Bronchial epithelial cell (primary cell): ENCODE measurements around the gene ESPL1. TPM values are rescaled to one million over a fixed set of nuclear protein-coding genes. Genes with fewer than 3 reads are reported as not detected.

Experiments
- DNase-seq: peaks from one replicate; pipeline ENCODE4 v3.0.0-alpha.2; 2010; ENCODE audit warnings: low read depth
- FAIRE-seq: peaks from 2 replicates; lab custom pipeline; 2011; peaks lifted over from hg19 to GRCh38; lab: Jason Lieb, UNC
- H3K27me3 ChIP-seq: 2 replicates; pipeline ENCODE4 v1.5.1; 2011; ENCODE audit warnings: low read length; ENCODE audit not compliant: control insufficient read depth, insufficient read depth
- H3K36me3 ChIP-seq: 2 replicates; pipeline ENCODE4 v1.5.1; 2011; ENCODE audit warnings: low read length; ENCODE audit not compliant: control insufficient read depth, insufficient read depth
- H3K4me3 ChIP-seq: 2 replicates; pipeline ENCODE4 v1.5.1; 2011; ENCODE audit warnings: mild to moderate bottlenecking, low read depth, low read length, control low read depth
- CTCF ChIP-seq: IDR thresholded peaks from 2 replicates; pipeline ENCODE4 v1.5.1; 2011; ENCODE audit warnings: mild to moderate bottlenecking, moderate library complexity, low read length, control low read depth, inconsistent platforms; ENCODE audit not compliant: insufficient read depth, severe bottlenecking
- total RNA-seq: library from RNA; depleted of rRNA; stranded (reverse); fragments of >200 nt; gene quantifications from 2 replicates; pipeline ENCODE4 v1.2.1, GENCODE V29; 2014

The ESPL1 gene
- total RNA-seq, 1 donor from 2014 or later, result 0.26 TPM

GRCh38 chr12:53236443-53237111 is 31.5 kb upstream of the ESPL1 start:
- peaks cover under 1% of the 10 kb centered on the region for H3K27me3 ChIP-seq
- H3K36me3 ChIP-seq, result no peaks in the 10 kb centered on the region
- H3K4me3 ChIP-seq, result no peak overlapping the region
- no peak for TF ChIP-seq CTCF
- FAIRE-seq (no peak), DNase-seq (no peak)

GRCh38 chr12:53239643-53240258 is 28.3 kb upstream of the ESPL1 start:
- no peak for FAIRE-seq
- peaks cover 8% of the 10 kb centered on the region for H3K27me3 ChIP-seq
- H3K4me3 ChIP-seq, result no peak overlapping the region
- TF ChIP-seq CTCF, result no peak
- no peak for DNase-seq
- H3K36me3 ChIP-seq, result no peaks in the 10 kb centered on the region

GRCh38 chr12:53241623-53242412 is 26.3 kb upstream of the ESPL1 start:
- Histone ChIP-seq H3K27me3 (peaks cover 8% of the 10 kb centered on the region), H3K4me3 (no peak overlapping the region), H3K36me3 (no peaks in the 10 kb centered on the region)
- FAIRE-seq (no peak), DNase-seq (no peak)
- TF ChIP-seq CTCF, result no peak

- no peak for TF ChIP-seq CTCF
- FAIRE-seq (no peak), DNase-seq (no peak)
- Histone ChIP-seq H3K36me3 (no peaks in the 10 kb centered on the region), H3K4me3 (no peak overlapping the region), H3K27me3 (peaks cover 8% of the 10 kb centered on the region)
Observed at GRCh38 chr12:53244337-53244736, 23.8 kb upstream of the ESPL1 start.

GRCh38 chr12:53245286-53245685 is 22.8 kb upstream of the ESPL1 start:
- no peak for FAIRE-seq
- no peak for DNase-seq
- H3K36me3 ChIP-seq, result no peaks in the 10 kb centered on the region
- H3K4me3 ChIP-seq, result no peak overlapping the region
- no peak for TF ChIP-seq CTCF
- H3K27me3 ChIP-seq, result peaks cover 8% of the 10 kb centered on the region
